Neural cell (in vitro differentiated cells): ENCODE measurements around the gene CNTNAP5.

Experiments used
- EZH2 ChIP-seq: fragments of 200-600, 300-800 bp; shearing (Covaris generic), sonication (generic); IDR thresholded peaks from 2 replicates; pipeline ENCODE4 v1.6.1; 2014; ENCODE audit warnings: antibody characterized with exemption, low read length, borderline replicate concordance, mild to moderate bottlenecking; ENCODE audit not compliant: insufficient read depth, poor library complexity, severe bottlenecking
- POLR2AphosphoS5 ChIP-seq: IDR thresholded peaks from 2 replicates; pipeline ENCODE4 v1.6.1; 2012
- RAD21 ChIP-seq: fragments of 450-650 bp; conservative IDR thresholded peaks from 2 replicates; pipeline ENCODE4 v1.6.1; 2014; ENCODE audit warnings: antibody characterized with exemption, mild to moderate bottlenecking, moderate library complexity
- TF ChIP-seq, protein P1 (sequence below): fragments of 450-650 bp; IDR thresholded peaks from 2 replicates; pipeline ENCODE4 v1.5.1; 2014; ENCODE audit warnings: antibody characterized with exemption, mild to moderate bottlenecking, moderate library complexity; ENCODE audit not compliant: poor library complexity, severe bottlenecking

DNA sequence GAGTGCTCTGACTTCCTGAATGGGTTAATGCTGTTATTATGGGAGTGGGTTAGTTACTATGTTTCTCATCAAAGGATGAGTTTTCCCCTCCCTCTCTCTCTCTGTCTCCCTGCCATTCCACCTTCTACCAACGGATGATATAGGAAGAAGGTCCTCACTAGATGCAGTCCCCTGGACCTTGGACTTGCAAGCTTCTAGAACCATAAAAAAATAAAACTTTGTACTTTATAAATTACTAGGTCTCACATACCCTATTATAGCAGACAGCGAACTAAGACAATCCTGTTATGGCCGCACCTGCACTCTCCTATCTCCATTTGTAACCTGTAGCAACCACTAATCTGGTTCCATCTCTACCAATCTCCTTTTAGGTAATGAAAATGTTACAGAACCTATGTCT lies 564.9 kb downstream of the CNTNAP5 start:
- TF ChIP-seq POLR2AphosphoS5 (no peak), EZH2 (no peak), RAD21 (no peak)
- TF ChIP-seq, protein P1, sequence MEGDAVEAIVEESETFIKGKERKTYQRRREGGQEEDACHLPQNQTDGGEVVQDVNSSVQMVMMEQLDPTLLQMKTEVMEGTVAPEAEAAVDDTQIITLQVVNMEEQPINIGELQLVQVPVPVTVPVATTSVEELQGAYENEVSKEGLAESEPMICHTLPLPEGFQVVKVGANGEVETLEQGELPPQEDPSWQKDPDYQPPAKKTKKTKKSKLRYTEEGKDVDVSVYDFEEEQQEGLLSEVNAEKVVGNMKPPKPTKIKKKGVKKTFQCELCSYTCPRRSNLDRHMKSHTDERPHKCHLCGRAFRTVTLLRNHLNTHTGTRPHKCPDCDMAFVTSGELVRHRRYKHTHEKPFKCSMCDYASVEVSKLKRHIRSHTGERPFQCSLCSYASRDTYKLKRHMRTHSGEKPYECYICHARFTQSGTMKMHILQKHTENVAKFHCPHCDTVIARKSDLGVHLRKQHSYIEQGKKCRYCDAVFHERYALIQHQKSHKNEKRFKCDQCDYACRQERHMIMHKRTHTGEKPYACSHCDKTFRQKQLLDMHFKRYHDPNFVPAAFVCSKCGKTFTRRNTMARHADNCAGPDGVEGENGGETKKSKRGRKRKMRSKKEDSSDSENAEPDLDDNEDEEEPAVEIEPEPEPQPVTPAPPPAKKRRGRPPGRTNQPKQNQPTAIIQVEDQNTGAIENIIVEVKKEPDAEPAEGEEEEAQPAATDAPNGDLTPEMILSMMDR, result no peak
